Activated naive CD4-positive, alpha-beta T cell treated with anti-CD3 and anti-CD28 coated beads, Interleukin-2, amount 50 U/mL, for 72 hours (primary cell): Measurements from ENCODE around the gene STIMATE. TPM values are rescaled to one million over a fixed set of nuclear protein-coding genes. Genes with fewer than 3 reads are reported as not detected.
A peak's percentile ranks its signal among the peaks of the same experiment; 100 is the strongest.

ENCODE experiments used
- ATAC-seq, 2 donors: fragments of 150-1000 bp; cut with Tn5 transposase; 2 replicates each; pipeline ENCODE4 v1.10.0; 2021; ENCODE audit warnings: mild to moderate bottlenecking in 2 of 2, moderate library complexity in 2 of 2
- DNase-seq, 2 donors: peaks; one replicate each; pipeline ENCODE4 v3.0.0; 2021 to 2022; ENCODE audit warnings: low spot score in 2 of 2
- H3K27ac Mint-ChIP-seq, 2 donors: one replicate each; pipeline ENCODE4 v1.8.0; 2022; ENCODE audit warnings: mild to moderate bottlenecking in 2 of 2, mixed read lengths in 2 of 2
- H3K36me3 Mint-ChIP-seq, 2 donors: one replicate each; pipeline ENCODE4 v1.8.0; 2022; ENCODE audit warnings: mixed read lengths in 2 of 2
- H3K9me3 Mint-ChIP-seq, 2 donors: one replicate each; pipeline ENCODE4 v1.8.0; 2022; ENCODE audit warnings: mixed read lengths in 2 of 2
- total RNA-seq, 2 donors: library from RNA; stranded (reverse); gene quantifications; one replicate each; pipeline ENCODE4 v1.2.3, GENCODE V29; 2022

The STIMATE gene
- total RNA-seq, 2 donors from 2014 or later, result 16.6 to 24.0 TPM

DNA sequence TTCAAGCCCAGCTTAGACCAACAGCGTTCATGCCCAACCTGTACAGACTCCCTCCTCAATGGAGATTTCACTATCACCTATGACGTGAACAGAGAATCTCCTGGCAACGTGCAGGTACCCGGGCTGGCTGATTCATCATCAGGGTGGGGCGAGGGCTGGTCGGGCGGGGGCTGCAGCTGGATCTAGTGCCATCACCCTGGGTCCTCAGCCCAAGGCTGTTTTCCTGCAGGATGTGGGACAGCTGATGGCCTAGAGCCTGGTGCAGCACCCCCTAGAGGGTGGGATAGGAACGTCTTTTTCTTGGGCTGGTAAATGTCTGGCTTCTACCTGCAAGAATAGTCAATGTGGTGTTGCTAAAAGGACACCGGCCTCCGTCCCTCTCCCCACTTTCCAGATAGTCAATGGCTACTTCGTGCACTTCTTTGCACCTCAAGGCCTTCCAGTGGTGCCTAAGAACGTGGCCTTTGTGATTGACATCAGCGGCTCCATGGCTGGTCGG is 98.3 kb downstream of the STIMATE start:
- ATAC-seq (peak in 1 of 2 donors; percentile 55), DNase-seq (peak in 1 of 2 donors; percentile 40)
- Mint-ChIP-seq H3K27ac (peak overlapping the region in 1 of 2 donors; percentile 31), H3K36me3 (no peaks in the 10 kb centered on the region), H3K9me3 (no peaks in the 10 kb centered on the region)

DNA sequence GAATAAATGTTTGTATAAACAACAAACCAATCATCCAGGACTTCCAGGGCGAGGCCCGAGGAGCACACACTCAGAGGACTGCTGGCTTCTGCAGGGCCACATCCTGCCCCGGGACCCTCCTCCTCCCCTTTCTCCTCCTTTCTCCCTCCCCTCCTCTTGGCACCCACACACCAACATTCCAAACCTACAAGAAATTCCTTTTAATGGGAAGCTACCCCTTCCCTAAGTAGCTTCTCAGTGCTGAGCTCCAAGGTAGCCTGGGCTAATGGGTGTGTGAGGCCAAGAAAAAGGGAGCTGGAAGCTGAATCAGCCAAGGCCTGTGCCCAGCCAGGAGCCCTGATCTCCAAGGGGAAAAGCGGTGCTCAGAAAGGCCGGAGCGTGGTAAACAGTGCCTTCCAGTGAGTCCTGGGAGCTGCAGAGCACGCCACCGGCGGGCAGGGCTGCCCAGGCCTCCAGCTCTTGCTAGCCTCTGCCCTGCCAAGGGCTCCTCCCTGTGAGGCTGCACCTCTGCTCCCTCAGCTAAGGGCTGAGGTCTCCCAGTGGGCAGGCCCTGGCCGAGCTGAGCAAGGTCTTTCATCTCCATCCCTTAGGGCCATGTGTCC is 98.9 kb downstream of the STIMATE start:
- Mint-ChIP-seq H3K27ac (no peak overlapping the region), H3K36me3 (no peaks in the 10 kb centered on the region), H3K9me3 (no peaks in the 10 kb centered on the region)
- DNase-seq, result no peak
- no peak for ATAC-seq

DNA sequence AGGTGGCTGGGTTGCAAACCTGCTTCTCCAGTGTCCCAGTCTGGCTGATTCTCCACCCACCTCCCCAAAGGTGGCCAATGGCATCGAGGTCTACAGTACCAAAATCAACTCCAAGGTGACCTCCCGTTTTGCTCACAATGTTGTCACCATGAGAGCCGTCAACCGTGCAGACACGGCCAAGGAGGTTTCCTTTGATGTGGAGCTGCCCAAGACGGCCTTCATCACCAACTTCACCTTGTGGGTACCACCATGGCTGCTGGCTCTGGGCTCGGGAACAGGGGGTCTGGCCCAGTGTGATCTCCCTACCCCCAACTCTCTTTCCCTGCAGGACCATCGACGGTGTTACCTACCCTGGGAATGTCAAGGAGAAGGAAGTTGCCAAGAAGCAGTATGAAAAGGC is 100.9 kb downstream of the STIMATE start:
- no peak overlapping the region for H3K27ac Mint-ChIP-seq
- no peak for ATAC-seq
- H3K9me3 Mint-ChIP-seq, result no peaks in the 10 kb centered on the region
- H3K36me3 Mint-ChIP-seq, result no peaks in the 10 kb centered on the region
- no peak for DNase-seq

DNA sequence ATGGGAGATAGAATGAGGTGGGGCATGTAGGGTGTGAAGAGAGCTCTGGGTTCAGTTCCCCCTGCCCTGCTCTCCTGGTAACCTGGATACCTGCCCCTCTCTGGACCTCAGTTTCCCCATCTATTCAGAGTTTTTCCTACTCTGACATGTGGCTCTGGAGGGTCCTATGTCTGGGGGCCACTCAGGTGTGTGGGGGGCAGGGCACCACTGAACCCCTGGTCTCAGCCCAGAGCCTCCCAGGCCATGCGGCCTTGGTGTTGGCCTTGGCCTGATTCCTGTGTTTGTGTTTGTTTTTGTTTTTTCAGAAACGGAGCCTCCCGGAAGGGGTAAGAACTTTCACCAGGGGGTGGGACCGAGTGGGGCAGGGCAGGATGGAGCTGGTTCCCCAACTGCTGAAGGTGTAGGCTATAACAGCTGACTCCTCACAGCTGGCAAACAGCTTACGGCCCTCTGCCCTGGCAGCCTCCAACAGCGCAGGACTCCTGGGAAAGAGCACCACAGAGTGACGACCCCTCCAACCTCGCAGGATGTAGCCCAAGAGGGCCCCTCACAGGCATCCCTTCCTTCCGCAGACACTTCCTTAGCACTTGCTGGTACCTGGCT is 101.9 kb downstream of the STIMATE start:
- H3K36me3 Mint-ChIP-seq, result no peaks in the 10 kb centered on the region
- DNase-seq (no peak), ATAC-seq (no peak)
- H3K27ac Mint-ChIP-seq, result no peak overlapping the region
- H3K9me3 Mint-ChIP-seq, result no peaks in the 10 kb centered on the region

DNA sequence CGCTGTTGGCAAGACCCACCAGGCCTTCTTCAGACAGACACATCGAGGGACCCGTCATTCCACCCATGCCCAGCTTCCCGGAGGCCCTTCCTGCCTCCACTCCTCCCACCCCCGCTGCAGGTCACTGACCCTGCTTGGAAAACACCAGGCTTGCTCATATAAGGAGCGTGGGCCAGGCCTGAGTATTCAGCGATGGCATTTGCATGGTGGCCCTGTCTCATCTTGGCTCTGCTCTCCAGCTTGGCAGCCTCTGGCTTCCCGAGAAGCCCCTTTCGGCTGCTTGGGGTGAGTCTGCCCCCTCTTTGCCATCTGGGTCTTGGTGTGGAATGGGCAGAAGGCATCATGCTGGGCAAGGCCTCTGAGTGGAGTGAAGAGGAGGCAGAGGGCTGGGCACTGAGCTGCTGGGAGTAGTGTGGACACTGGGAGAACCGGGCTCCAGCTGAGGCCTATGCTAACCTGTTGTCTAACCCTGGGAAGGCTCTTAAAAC is 102.7 kb downstream of the STIMATE start, which contains the start of gene ITIH3:
Gene ITIH3, plus strand, starts transcription at position 185 of the 488 bp plus-strand sequence. Its CDS starts 8 bp downstream, at position 193.
- H3K27ac Mint-ChIP-seq, result no peak within 1 kb of the TSS
- no peaks in the 10 kb centered on the region for H3K9me3 Mint-ChIP-seq
- DNase-seq, result no peak
- no peaks in the 10 kb centered on the region for H3K36me3 Mint-ChIP-seq
- ATAC-seq, result no peak

DNA sequence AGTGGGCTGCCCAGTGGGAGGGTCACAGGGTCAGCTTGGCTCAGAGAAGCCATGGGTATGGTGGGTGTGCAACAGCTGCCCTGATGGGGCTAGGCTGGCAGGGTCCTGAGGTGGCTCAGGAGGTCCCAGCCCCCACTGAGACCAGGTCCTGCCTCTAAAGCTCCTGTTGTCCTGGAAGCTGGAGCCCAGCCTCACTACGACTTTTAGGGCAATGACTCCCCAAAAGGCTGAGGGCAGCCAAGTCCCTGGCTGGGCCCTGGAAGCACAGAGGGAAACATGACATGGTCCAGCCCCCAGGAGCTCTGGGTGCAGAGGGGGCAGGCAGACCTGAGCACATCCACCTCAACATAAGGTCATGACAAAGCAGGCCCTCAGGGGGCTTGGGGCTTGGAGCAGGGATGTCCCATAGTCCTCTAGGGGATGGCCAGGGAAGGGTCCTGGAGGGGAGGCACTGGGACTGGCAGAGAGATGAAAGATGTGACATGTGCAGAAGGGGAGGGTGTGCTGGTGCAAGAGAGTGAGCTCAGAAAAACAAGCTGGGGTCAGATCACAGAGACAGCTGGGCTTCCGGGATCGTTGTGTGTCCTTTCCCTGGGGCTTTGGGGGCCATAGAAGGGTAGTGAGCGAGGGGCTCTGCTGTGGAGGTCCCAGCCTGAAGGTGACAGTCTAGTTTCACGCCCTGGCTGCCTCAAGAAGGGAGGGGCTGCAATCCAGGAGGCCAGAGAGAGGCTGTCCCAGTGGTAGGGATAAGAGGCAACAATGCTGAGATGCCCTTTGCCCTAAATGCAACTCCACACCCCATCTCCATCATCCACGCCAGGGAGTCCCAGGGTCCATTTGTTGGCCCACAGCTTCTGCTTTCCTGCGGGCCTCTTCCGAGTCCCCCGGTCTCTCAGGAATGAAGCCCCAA is 103.4 kb downstream of the STIMATE start:
- Mint-ChIP-seq H3K36me3 (no peaks in the 10 kb centered on the region), H3K9me3 (no peaks in the 10 kb centered on the region), H3K27ac (no peak overlapping the region)
- DNase-seq, result no peak
- no peak for ATAC-seq

DNA sequence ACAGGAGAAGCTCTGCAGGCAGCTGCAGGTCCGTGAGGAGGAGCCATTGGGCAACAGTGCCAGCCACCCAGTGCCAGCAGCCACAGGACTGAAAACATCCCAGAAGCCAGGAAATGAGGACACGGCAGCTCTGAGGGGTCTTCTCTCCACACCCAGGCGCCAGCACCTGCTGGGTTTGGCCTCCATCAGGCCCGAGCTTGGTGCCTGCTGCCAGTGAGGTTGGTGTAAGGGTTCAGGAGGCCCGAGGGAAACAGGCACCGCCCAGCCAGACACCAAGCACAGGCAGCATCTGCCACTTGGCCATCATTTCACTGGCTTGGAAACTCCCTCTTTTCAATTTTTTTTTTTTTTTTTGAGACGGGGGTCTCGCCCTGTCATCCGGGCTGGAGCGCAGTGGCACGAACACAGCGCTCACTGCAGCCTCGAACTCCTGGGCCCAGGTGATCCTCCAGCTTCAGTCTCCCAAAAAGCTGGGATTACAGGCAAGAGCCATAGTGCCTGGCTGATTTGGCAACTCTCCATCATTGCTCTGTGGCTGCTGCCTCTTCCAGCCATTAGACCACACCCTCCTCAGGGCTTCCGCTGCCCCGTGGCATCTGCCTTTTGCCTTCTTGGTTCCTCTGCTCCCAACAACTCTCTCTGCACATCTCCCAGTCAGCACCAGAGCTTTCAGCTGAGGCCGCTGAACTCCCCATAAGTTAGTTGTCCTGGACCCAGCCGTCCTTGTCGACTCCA is 104.2 kb downstream of the STIMATE start:
- no peak overlapping the region for H3K27ac Mint-ChIP-seq
- H3K9me3 Mint-ChIP-seq, result no peaks in the 10 kb centered on the region
- no peaks in the 10 kb centered on the region for H3K36me3 Mint-ChIP-seq
- ATAC-seq, result no peak
- no peak for DNase-seq

DNA sequence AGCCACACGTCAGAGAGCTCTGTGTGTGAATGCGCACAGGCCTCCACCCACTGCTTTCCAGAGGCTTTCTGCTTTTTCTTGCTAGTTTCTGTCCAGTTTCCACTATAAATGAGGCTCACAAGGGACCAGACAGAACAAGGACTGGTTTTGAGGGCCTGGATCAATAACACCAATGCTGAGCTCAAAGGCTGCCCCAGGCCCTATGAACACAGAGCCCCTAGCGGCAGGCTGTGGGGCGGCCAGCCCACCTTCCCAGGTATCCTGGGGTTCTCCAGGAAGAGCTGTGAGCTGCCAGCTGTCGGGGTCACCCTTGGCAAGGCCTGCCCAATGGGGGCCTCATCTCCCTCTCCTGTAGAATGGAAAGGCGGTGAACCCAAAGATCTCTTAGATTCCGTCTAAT is 104.9 kb downstream of the STIMATE start:
- Mint-ChIP-seq H3K36me3 (no peaks in the 10 kb centered on the region), H3K27ac (no peak overlapping the region), H3K9me3 (no peaks in the 10 kb centered on the region)
- ATAC-seq, result no peak
- no peak for DNase-seq

DNA sequence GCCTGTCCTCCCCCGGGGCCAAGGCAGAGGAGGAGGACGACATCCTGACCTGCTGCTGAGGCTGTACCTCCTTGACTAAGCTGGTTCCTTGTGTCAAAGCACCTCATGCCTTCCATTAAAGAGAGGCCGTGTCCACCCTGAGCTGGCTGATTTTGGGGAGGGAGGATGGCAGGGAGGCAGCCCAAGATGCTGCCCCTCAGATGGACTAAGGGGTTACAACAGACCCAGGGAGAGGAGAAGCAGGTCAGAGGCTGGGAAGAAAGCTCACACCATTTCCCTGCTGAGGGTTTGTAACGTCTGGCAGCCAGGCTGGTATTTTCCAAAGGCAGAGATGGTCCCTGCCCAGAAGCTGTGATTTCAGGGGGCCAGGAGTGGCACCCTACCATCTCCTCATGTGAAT is 105.4 kb downstream of the STIMATE start:
- H3K9me3 Mint-ChIP-seq, result no peaks in the 10 kb centered on the region
- peak overlapping the region in 1 of 2 donors; percentile 50 for H3K27ac Mint-ChIP-seq
- DNase-seq (no peak), ATAC-seq (no peak)
- H3K36me3 Mint-ChIP-seq, result no peaks in the 10 kb centered on the region

DNA sequence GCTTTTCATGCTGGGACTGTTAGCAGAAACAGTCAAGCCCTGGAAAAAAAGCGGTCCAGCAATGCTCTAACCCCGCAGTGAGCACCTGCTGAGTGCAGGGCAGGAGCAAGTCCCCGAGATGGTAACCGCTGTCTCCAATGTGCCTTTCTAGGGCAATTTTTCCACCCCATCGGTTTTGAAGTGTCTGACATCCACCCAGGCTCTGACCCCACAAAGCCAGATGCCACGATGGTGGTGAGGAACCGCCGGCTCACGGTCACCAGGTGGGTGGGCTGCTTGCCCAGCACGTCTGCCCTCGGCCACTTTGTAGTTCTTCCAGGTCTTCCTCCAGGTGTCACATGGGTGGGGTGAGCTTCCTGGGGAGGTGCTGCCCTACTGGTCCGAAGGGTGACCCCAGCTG is 106.0 kb downstream of the STIMATE start:
- H3K36me3 Mint-ChIP-seq, result no peaks in the 10 kb centered on the region
- no peaks in the 10 kb centered on the region for H3K9me3 Mint-ChIP-seq
- no peak for ATAC-seq
- no peak for DNase-seq
- H3K27ac Mint-ChIP-seq, result no peak overlapping the region

DNA sequence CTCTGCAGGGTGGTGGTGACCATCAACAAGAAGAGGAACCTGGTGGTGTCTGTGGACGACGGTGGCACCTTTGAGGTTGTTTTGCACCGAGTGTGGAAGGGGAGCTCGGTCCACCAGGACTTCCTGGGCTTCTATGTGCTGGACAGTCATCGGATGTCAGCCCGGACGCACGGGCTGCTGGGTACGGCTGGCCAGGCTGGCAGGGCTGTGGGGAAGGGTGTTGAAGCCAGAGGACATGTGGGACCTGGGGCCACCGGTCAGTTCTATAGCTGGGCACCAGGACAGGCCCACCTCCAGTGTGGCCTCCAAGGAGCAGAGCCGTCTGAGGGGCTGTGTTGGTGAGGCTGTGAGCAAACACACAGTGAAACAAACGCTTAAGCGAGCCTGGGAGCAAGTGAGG is 106.6 kb downstream of the STIMATE start:
- Mint-ChIP-seq H3K9me3 (no peaks in the 10 kb centered on the region), H3K36me3 (no peaks in the 10 kb centered on the region)

DNA sequence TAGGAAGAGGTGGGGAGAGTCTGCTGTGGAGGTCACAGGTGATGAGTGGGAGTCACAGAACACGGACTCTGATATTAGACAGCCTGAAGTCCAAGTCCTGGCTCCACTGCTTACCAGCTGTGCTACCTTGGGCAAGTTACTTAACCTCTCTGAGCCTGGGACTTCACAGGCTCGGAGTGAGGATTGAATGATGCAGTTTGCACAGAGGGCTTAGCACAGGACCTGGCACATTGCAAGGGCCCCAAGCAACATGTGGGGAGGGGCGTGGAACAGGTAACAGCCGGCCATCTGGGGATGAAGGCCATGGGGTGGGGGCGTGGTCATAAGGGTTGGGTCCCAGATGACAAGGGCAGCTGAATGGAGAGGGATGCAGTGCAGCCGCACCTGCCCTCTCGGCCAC is 107.0 kb downstream of the STIMATE start:
- no peaks in the 10 kb centered on the region for H3K9me3 Mint-ChIP-seq
- no peak for ATAC-seq

More for the DNA sequence above, 106.6 kb downstream of the STIMATE start:
- DNase-seq, result no peak
- H3K27ac Mint-ChIP-seq, result no peak overlapping the region
- no peak for ATAC-seq

DNA sequence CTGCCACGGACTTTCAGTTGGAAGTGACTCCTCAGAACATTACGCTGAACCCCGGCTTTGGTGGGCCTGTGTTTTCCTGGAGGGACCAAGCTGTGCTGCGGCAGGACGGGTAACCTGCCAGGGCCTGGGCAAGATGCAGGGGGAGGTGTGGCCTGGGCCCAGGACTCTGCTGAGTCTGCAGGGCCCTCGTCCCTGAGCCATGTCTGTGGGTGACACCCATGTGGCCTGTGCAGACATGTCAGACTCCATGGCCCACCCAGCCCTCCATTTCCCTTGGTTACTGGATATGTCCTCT is 107.7 kb downstream of the STIMATE start:
- no peak overlapping the region for H3K27ac Mint-ChIP-seq
- no peak for ATAC-seq
- no peaks in the 10 kb centered on the region for H3K9me3 Mint-ChIP-seq
- no peaks in the 10 kb centered on the region for H3K36me3 Mint-ChIP-seq
- DNase-seq, result no peak

More for the DNA sequence above, 107.0 kb downstream of the STIMATE start:
- H3K27ac Mint-ChIP-seq, result peak overlapping the region in 1 of 2 donors; percentile 27
- no peak for DNase-seq
- H3K36me3 Mint-ChIP-seq, result no peaks in the 10 kb centered on the region

DNA sequence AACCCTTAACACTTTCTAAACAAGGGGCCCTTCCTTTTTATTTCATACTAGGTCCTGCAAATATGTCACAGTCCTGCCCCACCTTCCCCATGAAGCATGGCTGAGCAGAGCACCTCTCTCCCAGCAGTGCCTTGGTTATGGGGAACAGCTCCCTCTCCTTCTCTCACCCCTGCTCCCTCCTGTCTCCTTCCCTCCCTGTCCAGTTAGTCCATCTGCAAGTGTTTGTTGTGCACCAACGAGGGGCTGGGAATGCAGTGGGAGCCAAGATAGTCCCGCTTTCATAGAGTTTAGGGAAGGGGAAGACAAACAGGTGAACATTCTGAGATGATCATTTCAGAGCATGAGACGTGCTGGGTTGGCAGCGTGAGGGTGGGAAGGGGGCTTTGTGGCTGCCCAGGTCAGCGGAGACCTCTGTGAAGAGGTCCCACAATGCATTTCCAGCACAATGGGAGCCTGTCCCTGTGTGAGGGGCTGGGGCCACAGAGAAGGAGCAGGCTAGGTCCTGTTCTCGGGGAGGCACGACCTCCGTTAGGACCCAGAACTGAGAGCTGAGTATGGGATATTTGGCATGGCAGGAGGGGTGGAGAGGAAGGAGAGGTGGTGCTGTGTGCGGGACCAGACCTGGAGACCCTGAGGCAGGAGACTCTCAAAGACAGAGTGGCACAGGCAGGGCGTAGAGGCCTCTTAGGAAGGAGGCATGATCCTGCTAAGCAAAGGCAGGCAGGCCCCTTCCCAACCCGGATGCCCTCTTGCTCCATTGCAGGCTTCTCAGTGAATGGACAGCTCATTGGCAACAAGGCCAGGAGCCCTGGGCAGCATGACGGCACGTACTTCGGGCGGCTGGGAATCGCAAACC is 108.2 kb downstream of the STIMATE start:
- ATAC-seq (no peak), DNase-seq (no peak)
- Mint-ChIP-seq H3K27ac (peak overlapping the region in 1 of 2 donors; percentile 10), H3K9me3 (no peaks in the 10 kb centered on the region), H3K36me3 (no peaks in the 10 kb centered on the region)

DNA sequence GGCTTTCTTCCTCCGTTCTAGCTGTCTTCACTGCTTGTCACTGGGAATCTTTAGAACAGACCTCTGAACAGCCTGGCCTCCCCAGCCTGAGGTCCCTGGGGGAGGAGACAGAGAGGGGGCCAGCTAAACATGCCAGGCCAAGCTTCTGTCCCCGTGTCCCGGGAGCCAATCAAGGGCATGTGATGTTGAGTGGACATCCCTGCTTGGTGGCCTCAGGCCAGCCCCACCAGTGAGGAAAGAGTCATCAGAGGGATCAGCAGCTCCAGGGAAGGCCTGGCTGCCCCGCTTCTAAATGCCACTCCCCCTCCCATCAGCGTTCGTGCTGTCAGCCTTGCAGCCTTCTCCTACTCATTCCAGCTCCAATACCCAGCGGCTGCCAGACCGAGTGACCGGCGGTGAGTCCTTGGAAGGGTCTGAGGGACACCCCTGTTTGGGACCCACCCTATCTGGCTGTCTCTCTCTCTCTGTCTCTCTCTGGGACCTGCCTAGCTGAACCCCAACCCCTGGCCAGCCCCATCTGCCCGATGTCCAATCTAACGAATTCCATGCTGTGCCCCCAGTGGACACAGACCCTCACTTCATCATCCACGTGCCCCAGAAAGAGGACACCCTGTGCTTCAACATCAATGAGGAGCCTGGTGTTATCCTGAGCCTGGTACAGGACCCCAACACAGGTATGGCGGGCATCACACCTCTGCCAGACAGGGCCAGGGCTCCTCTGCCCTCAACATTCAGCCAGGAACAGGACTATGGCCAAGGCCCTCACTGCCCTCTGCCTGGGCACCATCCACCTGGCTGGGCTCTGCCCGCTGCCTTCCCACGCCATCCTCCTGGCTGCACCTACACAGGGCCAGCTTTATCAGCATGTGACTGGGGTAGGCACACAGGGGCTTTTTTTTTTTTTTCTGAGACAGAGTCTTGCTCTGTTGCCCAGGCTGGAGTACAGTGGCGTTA is 109.4 kb downstream of the STIMATE start:
- H3K27ac Mint-ChIP-seq, result no peak overlapping the region
- ATAC-seq (no peak), DNase-seq (no peak)
- no peaks in the 10 kb centered on the region for H3K9me3 Mint-ChIP-seq
- H3K36me3 Mint-ChIP-seq, result no peaks in the 10 kb centered on the region
